Measurements from ENCODE around the gene ABTB2. TPM values are rescaled to one million over a fixed set of nuclear protein-coding genes. Genes with fewer than 3 reads are reported as not detected.
A peak's percentile ranks its signal among the peaks of the same experiment; 100 is the strongest.

ABTB2 gene
- polyA plus RNA-seq = 1.3 TPM
- long read RNA-seq, donor 1 = 0 reads
- long read RNA-seq, donor 2 = 0 reads
- long read RNA-seq, donor 3 = 0 reads
- long read RNA-seq, donor 4 = 0 reads
- long read RNA-seq, donor 5 = 0 reads
- long read RNA-seq, donor 6 = 0 reads
- long read RNA-seq, donor 7 = 0 reads
- long read RNA-seq, donor 8 = 0 reads
- long read RNA-seq, donor 9 = 0 reads
- long read RNA-seq, donor 10 = 0 reads
- long read RNA-seq, donor 11 = 0 reads

GRCh38 chr11:34357701-34358257, at the start of gene ABTB2:
ABTB2 (minus strand) TSS chr11:34358010.
- peaks cover 38% of the 10 kb centered on the region for H3K27me3 ChIP-seq (ENCODE audit: control insufficient read depth, insufficient read depth, low read length)
- H3K9me3 ChIP-seq (ENCODE audit: control insufficient read depth, low read depth, low read length) = peaks cover 5% of the 10 kb centered on the region
- peak within 1 kb of the TSS; percentile 52 for H3K4me3 ChIP-seq (ENCODE audit: low read length)
- no peaks in the 10 kb centered on the region for H3K36me3 ChIP-seq (ENCODE audit: control insufficient read depth, insufficient read depth, low read length)
- peak; percentile 97 to 98 for DNase-seq
- peaks cover 26% of the 10 kb centered on the region for H3K4me1 ChIP-seq (ENCODE audit: control insufficient read depth, insufficient read depth, low read length)
- WGBS (ENCODE audit: insufficient coverage, low lambda C conversion rate) = no CpG with 5 or more reads among the region's 57 CpGs
- H3K27ac ChIP-seq (ENCODE audit: low read length) = peak within 1 kb of the TSS; percentile 49

GRCh38 chr11:34407121-34407813, 49.5 kb upstream of the ABTB2 start:
- no peak overlapping the region for H3K27ac ChIP-seq (ENCODE audit: low read length)
- no peaks in the 10 kb centered on the region for H3K36me3 ChIP-seq (ENCODE audit: control insufficient read depth, insufficient read depth, low read length)
- no peaks in the 10 kb centered on the region for H3K4me1 ChIP-seq (ENCODE audit: control insufficient read depth, insufficient read depth, low read length)
- DNase-seq = no peak
- no peaks in the 10 kb centered on the region for H3K9me3 ChIP-seq (ENCODE audit: control insufficient read depth, low read depth, low read length)
- H3K4me3 ChIP-seq (ENCODE audit: low read length) = no peak overlapping the region
- no CpG with 5 or more reads among the region's 2 CpGs for WGBS (ENCODE audit: insufficient coverage, low lambda C conversion rate)
- peaks cover 9% of the 10 kb centered on the region for H3K27me3 ChIP-seq (ENCODE audit: control insufficient read depth, insufficient read depth, low read length)

DNA sequence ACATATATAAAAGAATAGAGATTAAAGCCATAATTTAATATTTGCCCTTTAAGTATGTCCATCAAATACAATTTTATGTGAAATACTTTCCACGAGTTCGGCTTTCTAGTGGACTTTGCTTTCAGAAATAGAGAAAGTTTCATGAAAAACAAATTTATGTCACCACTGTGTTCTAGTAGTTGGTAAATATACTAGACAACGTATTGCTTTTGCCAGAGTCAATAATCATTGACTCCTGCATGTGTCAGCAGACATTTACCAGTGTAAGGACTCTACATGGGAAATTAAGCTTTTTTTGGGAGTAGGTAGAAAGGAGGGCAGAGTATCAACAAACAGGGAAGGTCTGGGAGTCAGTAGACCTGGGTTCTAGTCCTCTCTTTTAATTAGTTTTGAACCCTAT, 48.6 kb upstream of the ABTB2 start:
- no peak overlapping the region for H3K4me3 ChIP-seq (ENCODE audit: low read length)
- no peak for DNase-seq
- WGBS (ENCODE audit: insufficient coverage, low lambda C conversion rate) = no CpG with 5 or more reads among the region's 3 CpGs
- H3K27me3 ChIP-seq (ENCODE audit: control insufficient read depth, insufficient read depth, low read length) = peaks cover 9% of the 10 kb centered on the region
- H3K9me3 ChIP-seq (ENCODE audit: control insufficient read depth, low read depth, low read length) = no peaks in the 10 kb centered on the region
- no peak overlapping the region for H3K27ac ChIP-seq (ENCODE audit: low read length)
- H3K4me1 ChIP-seq (ENCODE audit: control insufficient read depth, insufficient read depth, low read length) = no peaks in the 10 kb centered on the region
- H3K36me3 ChIP-seq (ENCODE audit: control insufficient read depth, insufficient read depth, low read length) = no peaks in the 10 kb centered on the region

GRCh38 chr11:34405079-34405858, 47.5 kb upstream of the ABTB2 start:
- Histone ChIP-seq H3K36me3 (ENCODE audit: control insufficient read depth, insufficient read depth, low read length) (no peaks in the 10 kb centered on the region), H3K4me1 (ENCODE audit: control insufficient read depth, insufficient read depth, low read length) (no peaks in the 10 kb centered on the region), H3K27me3 (ENCODE audit: control insufficient read depth, insufficient read depth, low read length) (peaks cover 9% of the 10 kb centered on the region), H3K9me3 (ENCODE audit: control insufficient read depth, low read depth, low read length) (no peaks in the 10 kb centered on the region), H3K27ac (ENCODE audit: low read length) (no peak overlapping the region), H3K4me3 (ENCODE audit: low read length) (no peak overlapping the region)
- DNase-seq = no peak
- WGBS (ENCODE audit: insufficient coverage, low lambda C conversion rate) = 93% methylated on average over 5 of the region's 7 CpGs

DNA sequence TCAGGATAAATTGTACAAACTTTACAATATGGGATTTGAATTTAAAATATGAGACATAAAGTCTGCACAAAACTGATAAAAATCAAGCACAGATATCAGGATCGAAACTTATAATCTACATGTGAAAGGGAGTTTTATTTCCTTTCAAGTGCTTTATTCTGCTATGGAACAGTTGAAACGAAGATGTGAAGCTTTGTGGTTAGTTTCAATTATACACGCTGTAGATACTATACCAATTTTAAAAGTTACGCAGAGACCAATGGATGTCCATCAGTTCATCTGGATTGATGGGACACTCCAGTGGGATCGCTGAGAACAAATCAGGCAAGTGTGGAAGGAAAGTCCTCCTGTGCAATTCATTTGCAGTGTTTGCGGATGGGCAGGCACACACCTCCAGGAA, 46.5 kb upstream of the ABTB2 start:
- Histone ChIP-seq H3K4me1 (ENCODE audit: control insufficient read depth, insufficient read depth, low read length) (no peaks in the 10 kb centered on the region), H3K4me3 (ENCODE audit: low read length) (no peak overlapping the region), H3K27me3 (ENCODE audit: control insufficient read depth, insufficient read depth, low read length) (peaks cover 9% of the 10 kb centered on the region), H3K27ac (ENCODE audit: low read length) (no peak overlapping the region), H3K9me3 (ENCODE audit: control insufficient read depth, low read depth, low read length) (no peaks in the 10 kb centered on the region), H3K36me3 (ENCODE audit: control insufficient read depth, insufficient read depth, low read length) (no peaks in the 10 kb centered on the region)
- 90% methylated on average over 2 of the region's 6 CpGs for WGBS (ENCODE audit: insufficient coverage, low lambda C conversion rate)
- DNase-seq = no peak

DNA sequence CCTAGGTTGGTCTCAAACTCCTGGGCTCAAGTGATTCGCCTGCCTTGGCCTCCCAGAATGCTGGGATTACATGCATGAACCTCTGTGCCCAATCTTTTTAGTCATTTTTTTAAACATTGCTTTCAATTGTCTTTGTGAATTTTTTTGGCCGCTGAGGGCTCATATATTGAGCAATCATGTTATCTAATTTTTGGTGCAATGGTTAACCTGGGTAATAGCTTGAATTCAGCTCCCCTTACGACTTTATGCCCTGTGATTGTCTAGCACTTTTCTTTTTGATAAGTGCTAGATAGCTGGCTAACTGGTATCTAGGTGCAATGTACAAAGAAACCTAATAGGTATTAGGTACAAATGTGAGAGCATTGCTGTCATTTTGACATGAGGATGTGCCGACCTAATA, 45.6 kb upstream of the ABTB2 start:
- DNase-seq = no peak
- no peaks in the 10 kb centered on the region for H3K36me3 ChIP-seq (ENCODE audit: control insufficient read depth, insufficient read depth, low read length)
- H3K9me3 ChIP-seq (ENCODE audit: control insufficient read depth, low read depth, low read length) = no peaks in the 10 kb centered on the region
- H3K4me1 ChIP-seq (ENCODE audit: control insufficient read depth, insufficient read depth, low read length) = no peaks in the 10 kb centered on the region
- H3K4me3 ChIP-seq (ENCODE audit: low read length) = no peak overlapping the region
- H3K27me3 ChIP-seq (ENCODE audit: control insufficient read depth, insufficient read depth, low read length) = peaks cover 9% of the 10 kb centered on the region
- H3K27ac ChIP-seq (ENCODE audit: low read length) = no peak overlapping the region
- 20% methylated on average over 1 of the region's 4 CpGs for WGBS (ENCODE audit: insufficient coverage, low lambda C conversion rate)

DNA sequence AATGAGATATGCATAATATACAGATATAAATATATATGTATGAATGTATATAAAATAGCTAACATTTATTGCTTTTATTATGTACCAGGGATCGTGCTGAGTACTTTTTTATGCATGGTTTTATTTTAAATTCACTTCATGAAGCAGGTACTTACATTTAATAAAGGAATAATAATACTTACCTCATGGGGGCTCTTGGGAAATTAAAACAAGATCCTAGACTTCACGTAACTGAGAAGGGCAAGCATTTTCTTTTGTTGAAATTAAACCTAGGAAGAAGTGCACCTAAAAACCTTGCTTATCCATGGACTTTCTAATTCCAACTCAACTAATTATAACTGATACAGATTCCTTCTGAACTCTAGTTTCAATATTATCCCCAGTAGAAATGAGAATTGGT, 40.0 kb upstream of the ABTB2 start:
- 80% methylated on average over 1 of the region's 2 CpGs for WGBS (ENCODE audit: insufficient coverage, low lambda C conversion rate)
- Histone ChIP-seq H3K27me3 (ENCODE audit: control insufficient read depth, insufficient read depth, low read length) (no peaks in the 10 kb centered on the region), H3K4me3 (ENCODE audit: low read length) (no peak overlapping the region), H3K27ac (ENCODE audit: low read length) (no peak overlapping the region), H3K4me1 (ENCODE audit: control insufficient read depth, insufficient read depth, low read length) (no peaks in the 10 kb centered on the region), H3K9me3 (ENCODE audit: control insufficient read depth, low read depth, low read length) (no peaks in the 10 kb centered on the region), H3K36me3 (ENCODE audit: control insufficient read depth, insufficient read depth, low read length) (no peaks in the 10 kb centered on the region)
- no peak for DNase-seq

DNA sequence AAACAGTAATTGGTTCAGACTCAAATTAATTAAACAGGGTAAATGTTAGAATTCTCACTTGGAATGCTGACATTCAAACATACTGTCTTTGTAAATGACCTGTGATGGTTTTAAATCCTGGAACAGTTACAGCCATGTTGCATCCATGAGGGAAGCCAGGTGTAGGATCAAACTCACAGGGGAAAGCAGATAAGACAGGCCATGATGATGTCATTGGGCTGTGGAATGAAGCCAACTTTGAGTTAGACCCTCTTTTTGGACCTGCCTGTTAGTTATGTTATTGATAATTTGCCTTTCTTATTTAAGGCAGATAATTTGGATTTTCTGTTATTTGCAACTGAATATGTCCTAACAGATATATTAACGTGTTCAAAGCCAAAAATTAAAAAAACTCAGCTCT, 39.3 kb upstream of the ABTB2 start:
- Histone ChIP-seq H3K4me1 (ENCODE audit: control insufficient read depth, insufficient read depth, low read length) (no peaks in the 10 kb centered on the region), H3K27ac (ENCODE audit: low read length) (no peak overlapping the region), H3K4me3 (ENCODE audit: low read length) (no peak overlapping the region), H3K9me3 (ENCODE audit: control insufficient read depth, low read depth, low read length) (no peaks in the 10 kb centered on the region), H3K27me3 (ENCODE audit: control insufficient read depth, insufficient read depth, low read length) (no peaks in the 10 kb centered on the region), H3K36me3 (ENCODE audit: control insufficient read depth, insufficient read depth, low read length) (no peaks in the 10 kb centered on the region)
- DNase-seq = no peak
- 100% methylated on average over 1 of the region's 1 CpG for WGBS (ENCODE audit: insufficient coverage, low lambda C conversion rate)

GRCh38 chr11:34395916-34396550, 38.2 kb upstream of the ABTB2 start:
- no peak for DNase-seq
- H3K4me1 ChIP-seq (ENCODE audit: control insufficient read depth, insufficient read depth, low read length) = no peaks in the 10 kb centered on the region
- no CpG with 5 or more reads among the region's 1 CpG for WGBS (ENCODE audit: insufficient coverage, low lambda C conversion rate)
- H3K36me3 ChIP-seq (ENCODE audit: control insufficient read depth, insufficient read depth, low read length) = no peaks in the 10 kb centered on the region
- no peak overlapping the region for H3K4me3 ChIP-seq (ENCODE audit: low read length)
- H3K9me3 ChIP-seq (ENCODE audit: control insufficient read depth, low read depth, low read length) = no peaks in the 10 kb centered on the region
- H3K27ac ChIP-seq (ENCODE audit: low read length) = no peak overlapping the region
- H3K27me3 ChIP-seq (ENCODE audit: control insufficient read depth, insufficient read depth, low read length) = no peaks in the 10 kb centered on the region

GRCh38 chr11:34394771-34395300, 37.0 kb upstream of the ABTB2 start:
- Histone ChIP-seq H3K27ac (ENCODE audit: low read length) (no peak overlapping the region), H3K36me3 (ENCODE audit: control insufficient read depth, insufficient read depth, low read length) (no peaks in the 10 kb centered on the region), H3K27me3 (ENCODE audit: control insufficient read depth, insufficient read depth, low read length) (no peaks in the 10 kb centered on the region), H3K4me1 (ENCODE audit: control insufficient read depth, insufficient read depth, low read length) (no peaks in the 10 kb centered on the region), H3K4me3 (ENCODE audit: low read length) (no peak overlapping the region), H3K9me3 (ENCODE audit: control insufficient read depth, low read depth, low read length) (no peaks in the 10 kb centered on the region)
- no peak for DNase-seq
- WGBS (ENCODE audit: insufficient coverage, low lambda C conversion rate) = no CpG with 5 or more reads among the region's 6 CpGs

Measured in large intestine (tissue), 12 donors.